NCI-H1092 treated with DMSO at 0.1 percent for 48 hours (cell line): Measurements from ENCODE around the gene ABCC6.
"Not testable (repeated sequence)": the region's sequence is repeated elsewhere in the genome, so short reads cannot be mapped to it uniquely, and the experiment has no call there.

ENCODE experiments used
- DNase-seq: peaks from one replicate; lab custom pipeline; 2025; lab: John Stamatoyannopoulos, UW

The ABCC6 gene

GRCh38 chr16:16223662-16224241 lies 458 bp upstream of the ABCC6 start:
- not testable (repeated sequence) for DNase-seq

DNA sequence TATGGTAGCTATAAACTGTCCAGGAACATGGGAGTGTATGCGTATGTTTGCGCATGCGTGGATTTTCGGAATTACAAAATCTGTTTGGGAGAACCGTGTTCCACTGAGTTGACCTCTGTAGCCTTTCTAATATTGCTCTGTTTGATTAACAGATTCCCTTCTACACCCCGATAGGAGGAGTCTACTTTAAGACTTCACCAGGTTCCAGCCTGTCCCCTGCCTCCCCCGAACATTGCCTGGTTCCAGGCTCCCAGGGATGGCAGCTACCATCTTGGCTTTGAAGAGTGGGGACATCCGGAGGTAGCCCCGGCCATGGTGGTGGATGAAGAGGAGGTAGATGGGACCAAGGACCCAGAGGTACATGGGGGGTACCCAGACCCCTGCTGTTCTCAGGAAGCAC lies 1.9 kb downstream of the ABCC6 start:
- not testable (repeated sequence) for DNase-seq

- not testable (repeated sequence) for DNase-seq
These were observed 2.8 kb downstream of the ABCC6 start for GRCh38 chr16:16220449-16220848.

- DNase-seq, result not testable (repeated sequence)
These were observed 4.5 kb downstream of the ABCC6 start for GRCh38 chr16:16218787-16219186.

- not testable (repeated sequence) for DNase-seq
These were observed 4.9 kb downstream of the ABCC6 start for GRCh38 chr16:16218349-16218748.

GRCh38 chr16:16213863-16214293 lies 9.4 kb downstream of the ABCC6 start:
- not testable (repeated sequence) for DNase-seq

GRCh38 chr16:16211404-16211803 lies 11.9 kb downstream of the ABCC6 start:
- not testable (repeated sequence) for DNase-seq

DNA sequence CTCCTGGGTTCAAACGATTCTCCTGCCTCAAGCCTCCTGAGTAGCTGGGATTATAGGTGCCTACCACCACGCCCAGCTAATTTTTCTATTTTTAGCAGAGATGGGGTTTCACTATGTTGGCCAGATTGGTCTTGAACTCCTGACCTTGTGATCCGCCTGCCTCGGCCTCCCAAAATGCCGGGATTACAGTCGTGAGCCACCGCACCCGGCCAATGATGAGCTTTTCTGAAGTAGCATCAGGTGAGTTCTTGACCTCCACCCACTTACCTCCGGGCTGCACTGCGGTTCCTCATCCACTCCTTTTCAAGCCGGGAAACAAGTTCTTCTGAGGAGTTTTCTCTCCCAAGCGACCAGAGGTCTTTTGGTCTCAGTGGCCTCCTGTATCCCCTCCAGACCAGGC lies 14.8 kb downstream of the ABCC6 start:
- not testable (repeated sequence) for DNase-seq

DNA sequence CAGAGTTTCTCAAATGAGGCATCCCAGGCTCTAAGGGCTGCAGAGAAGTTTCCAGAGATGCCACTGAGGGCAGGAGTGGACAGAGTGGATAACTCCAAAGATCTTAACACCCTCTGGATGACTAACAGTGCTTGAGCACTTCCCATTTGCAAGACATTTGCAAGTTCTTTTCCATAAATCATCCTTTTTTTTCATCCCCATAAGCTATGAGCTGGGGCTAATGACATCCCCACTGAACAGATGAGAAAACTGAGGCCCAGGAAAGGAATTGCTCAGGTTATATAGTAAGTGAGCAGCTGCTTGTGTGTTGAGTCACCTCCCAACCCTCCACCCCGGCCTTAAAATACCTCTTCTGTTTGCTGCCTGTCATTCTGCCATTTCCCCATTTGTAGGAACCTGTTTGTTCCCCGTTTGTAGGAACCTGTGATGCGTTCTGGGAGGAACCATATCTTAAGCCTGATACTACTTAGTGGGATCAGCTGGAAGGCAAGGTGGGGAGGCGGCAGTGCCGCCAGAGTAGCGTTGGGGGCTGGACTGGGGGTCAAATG lies 15.4 kb downstream of the ABCC6 start:
- DNase-seq, result not testable (repeated sequence)

DNA sequence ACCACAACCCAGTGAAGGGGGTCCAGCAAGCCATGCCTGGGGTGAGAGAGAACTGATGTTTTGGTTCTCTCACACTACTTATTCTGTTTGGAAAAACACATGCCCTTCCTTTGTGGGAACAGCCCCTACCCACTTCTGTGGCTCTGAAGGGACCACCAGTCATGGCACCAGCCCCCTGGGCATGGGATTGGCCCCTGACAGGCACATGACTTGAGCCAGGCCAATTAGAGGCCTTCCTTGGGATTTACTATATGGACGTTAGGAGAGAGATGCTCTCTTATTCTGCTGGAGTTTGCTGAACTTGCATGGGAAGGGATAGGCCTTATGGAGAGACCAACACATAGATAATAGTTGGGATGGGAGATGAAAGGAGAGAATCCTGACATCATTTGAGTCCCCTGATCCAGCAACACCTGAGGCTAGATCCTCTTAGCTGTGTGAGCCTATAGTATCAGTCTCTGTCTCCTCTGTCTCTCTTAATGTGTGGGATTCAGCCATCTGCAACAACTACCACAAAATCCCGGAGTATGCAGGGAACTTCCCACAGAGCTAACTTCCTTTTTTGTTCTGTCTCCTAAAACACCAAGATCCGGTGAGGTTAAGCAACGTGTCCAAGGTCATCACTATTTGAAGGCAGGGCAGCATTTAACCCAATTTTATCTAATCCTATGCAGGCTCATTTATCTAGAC lies 16.1 kb downstream of the ABCC6 start:
- not testable (repeated sequence) for DNase-seq

GRCh38 chr16:16205864-16206263 lies 17.4 kb downstream of the ABCC6 start:
- DNase-seq, result not testable (repeated sequence)

GRCh38 chr16:16204552-16204951 lies 18.7 kb downstream of the ABCC6 start:
- DNase-seq, result not testable (repeated sequence)

GRCh38 chr16:16203494-16203893 lies 19.8 kb downstream of the ABCC6 start:
- DNase-seq, result not testable (repeated sequence)

GRCh38 chr16:16202400-16203143 lies 20.7 kb downstream of the ABCC6 start:
- DNase-seq, result peak; percentile 44

GRCh38 chr16:16201880-16202279 lies 21.4 kb downstream of the ABCC6 start:
- not testable (repeated sequence) for DNase-seq

DNA sequence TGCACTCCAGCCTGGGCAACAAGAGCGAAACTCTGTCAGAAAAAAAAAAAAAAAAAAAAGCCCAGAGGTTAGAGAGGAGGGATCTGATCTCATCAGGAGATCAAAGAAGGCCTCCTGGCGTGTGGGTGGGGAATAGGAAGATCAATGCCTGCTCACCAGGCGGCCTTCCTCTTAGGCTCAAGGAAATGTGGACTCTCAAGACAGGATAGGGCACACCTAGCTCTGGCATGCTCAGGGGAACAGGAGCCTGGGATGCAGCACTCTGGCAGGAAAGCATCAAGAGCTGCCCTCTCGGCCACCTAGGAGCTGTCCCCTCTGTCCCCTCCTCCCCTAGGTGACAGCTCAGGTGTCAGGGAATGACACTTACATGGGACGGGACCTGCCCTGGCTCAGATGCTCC lies 22.9 kb downstream of the ABCC6 start:
- not testable (repeated sequence) for DNase-seq

GRCh38 chr16:16199428-16199827 lies 23.9 kb downstream of the ABCC6 start:
- DNase-seq, result not testable (repeated sequence)

- no peak for DNase-seq
These were observed 25.3 kb downstream of the ABCC6 start for GRCh38 chr16:16197966-16198365.

DNA sequence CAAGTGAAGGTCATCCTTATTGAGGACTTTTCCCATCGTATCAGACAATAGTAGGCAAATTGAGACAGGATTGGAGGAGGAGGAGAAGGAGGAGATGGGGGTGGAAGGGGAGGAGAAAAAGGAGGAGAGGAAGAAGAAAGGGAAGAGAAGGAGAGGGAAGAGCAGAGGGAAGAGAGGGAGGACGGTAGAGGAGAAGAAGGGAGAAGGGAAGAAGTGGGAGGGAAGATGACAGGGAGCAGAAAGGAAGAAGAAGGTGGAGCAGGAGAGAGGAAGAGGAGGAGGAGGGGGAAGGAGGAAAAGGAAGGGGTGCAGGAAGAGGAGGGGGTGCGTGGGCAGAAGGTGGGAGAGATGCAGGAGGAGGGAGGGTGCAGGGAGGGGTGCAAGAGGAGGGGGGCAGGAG lies 26.0 kb downstream of the ABCC6 start:
- DNase-seq, result no peak

DNA sequence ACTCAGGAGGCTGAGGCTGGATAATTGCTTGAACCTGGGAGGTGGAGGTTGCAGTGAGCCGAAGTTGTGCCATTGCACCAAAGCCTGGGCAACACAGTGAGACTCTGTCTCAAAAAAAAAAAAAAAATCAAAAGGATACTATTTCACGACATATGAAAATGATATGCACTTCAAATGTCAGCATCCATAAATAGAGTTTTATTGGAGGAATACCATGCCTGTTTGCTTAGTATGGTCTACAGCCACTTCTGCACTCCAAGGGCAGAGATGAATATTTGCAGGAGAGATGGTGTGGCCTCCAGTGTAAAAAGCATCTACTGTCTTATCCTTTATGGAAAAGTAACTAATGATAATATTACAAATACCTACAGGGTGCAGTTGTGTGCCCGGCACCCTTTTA lies 27.2 kb downstream of the ABCC6 start:
- no peak for DNase-seq

DNA sequence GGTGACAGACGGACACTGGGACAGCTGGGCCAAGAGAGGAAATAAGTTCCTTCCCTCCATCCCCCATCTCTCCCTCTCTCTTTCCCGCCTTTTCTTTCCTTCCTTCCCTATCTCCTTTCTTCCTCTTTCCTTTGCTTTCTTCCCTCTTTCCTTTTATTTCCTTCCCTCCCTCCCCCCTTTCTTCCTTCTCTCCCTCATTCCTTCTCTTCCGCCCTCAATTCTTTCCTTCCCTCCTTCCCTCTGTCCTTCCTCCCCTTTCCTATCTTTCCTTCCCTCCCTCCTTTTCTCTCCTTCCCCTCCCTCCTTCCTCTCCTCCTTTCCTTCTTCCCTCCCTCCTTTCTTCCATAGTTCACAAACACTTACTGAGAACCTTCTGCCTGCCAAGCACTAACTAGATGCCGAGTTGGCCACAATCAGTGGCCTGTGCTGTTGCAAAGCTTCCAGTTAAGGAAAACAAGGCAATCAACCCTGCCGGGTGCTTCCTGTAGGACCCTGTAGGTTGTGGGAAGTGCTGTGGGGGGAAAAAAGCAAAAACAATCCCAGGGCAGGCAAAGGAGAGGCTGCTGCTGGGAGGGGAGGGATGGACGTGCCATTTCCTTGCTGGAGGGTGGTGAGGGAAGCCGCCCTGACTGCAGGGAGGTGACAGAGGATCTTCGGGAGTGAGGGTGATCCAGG lies 31.7 kb downstream of the ABCC6 start:
- DNase-seq, result no peak

DNA sequence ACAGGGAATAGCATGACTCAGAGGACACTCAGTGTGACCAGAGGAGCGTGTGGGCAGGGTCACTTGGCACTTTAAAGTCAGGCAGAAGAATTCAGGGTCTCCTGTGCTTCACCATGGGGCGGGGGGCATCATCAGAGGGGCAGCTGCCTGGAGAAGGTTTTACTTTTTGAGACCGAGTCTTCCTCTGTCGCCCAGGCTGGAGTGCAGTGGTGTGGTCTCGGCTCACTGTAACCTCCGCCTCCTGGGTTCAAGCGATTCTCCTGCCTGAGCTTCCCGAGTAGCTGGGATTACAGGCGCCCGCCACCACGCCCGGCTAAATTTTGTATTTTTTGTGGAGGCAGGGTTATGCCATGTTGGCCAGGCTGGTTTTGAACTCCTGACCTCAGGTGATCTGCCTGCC lies 32.3 kb downstream of the ABCC6 start:
- DNase-seq, result not testable (repeated sequence)
